Nephron (organoid): ENCODE results near the gene ABHD8.

Experiments used
- H3K27ac Mint-ChIP-seq, 3 experiments: 2 replicates each; pipeline ENCODE4 v1.8.0; 2020; ENCODE audit warnings: mixed read lengths in 3 of 3, mild to moderate bottlenecking in 2 of 3, moderate library complexity in 1 of 3
- H3K27me3 Mint-ChIP-seq: 2 replicates; pipeline ENCODE4 v1.8.0; 2021; ENCODE audit warnings: low read depth, mild to moderate bottlenecking, moderate library complexity, mixed read lengths
- H3K36me3 Mint-ChIP-seq: 2 replicates; pipeline ENCODE4 v1.8.0; 2020; ENCODE audit warnings: low read depth, mixed read lengths
- H3K4me1 Mint-ChIP-seq: 2 replicates; pipeline ENCODE4 v1.8.0; 2020; ENCODE audit warnings: mixed read lengths
- H3K4me3 Mint-ChIP-seq, 3 experiments: 2 replicates each; pipeline ENCODE4 v1.8.0; 2020; ENCODE audit warnings: mild to moderate bottlenecking in 3 of 3, mixed read lengths in 3 of 3, moderate library complexity in 2 of 3
- H3K9me3 Mint-ChIP-seq: 2 replicates; pipeline ENCODE4 v1.8.0; 2020; ENCODE audit warnings: mixed read lengths
- CTCF ChIP-seq, 3 experiments: fragments of 200-600 bp; sonication (generic); IDR thresholded peaks; one replicate each; pipeline ENCODE4 v1.5.0; 2021; ENCODE audit warnings: antibody characterized with exemption in 3 of 3; ENCODE audit not compliant: unreplicated experiment in 3 of 3

The ABHD8 gene

GRCh38 chr19:17334414-17335409 is 31.5 kb upstream of the ABHD8 start, which contains the start of gene ANO8:
Gene ANO8, minus strand, starts transcription at chr19:17334855. Its CDS starts 185 bp downstream, at chr19:17334670.
- Mint-ChIP-seq H3K4me1 (peaks cover 17% of the 10 kb centered on the region), H3K36me3 (peaks cover 19% of the 10 kb centered on the region), H3K4me3 (peak within 1 kb of the TSS; percentile 87 to 95 (median 93)), H3K27me3 (peaks cover 12% of the 10 kb centered on the region), H3K9me3 (no peaks in the 10 kb centered on the region), H3K27ac (peak within 1 kb of the TSS; percentile 41 to 93 (median 88))
- TF ChIP-seq CTCF (IDR thresholded peaks at IDR 0.05; ENCODE audit: unreplicated experiment in 3 of 3) = no peak

GRCh38 chr19:17333611-17334413 is 30.6 kb upstream of the ABHD8 start:
- Mint-ChIP-seq H3K4me3 (peak overlapping the region; percentile 81 to 89 (median 89)), H3K27me3 (peaks cover 18% of the 10 kb centered on the region), H3K36me3 (peaks cover 19% of the 10 kb centered on the region), H3K4me1 (peaks cover 17% of the 10 kb centered on the region), H3K9me3 (no peaks in the 10 kb centered on the region), H3K27ac (peak overlapping the region in 2 of 3 experiments; percentile 41 to 56)
- no peak for TF ChIP-seq CTCF (IDR thresholded peaks at IDR 0.05; ENCODE audit: unreplicated experiment in 3 of 3)

DNA sequence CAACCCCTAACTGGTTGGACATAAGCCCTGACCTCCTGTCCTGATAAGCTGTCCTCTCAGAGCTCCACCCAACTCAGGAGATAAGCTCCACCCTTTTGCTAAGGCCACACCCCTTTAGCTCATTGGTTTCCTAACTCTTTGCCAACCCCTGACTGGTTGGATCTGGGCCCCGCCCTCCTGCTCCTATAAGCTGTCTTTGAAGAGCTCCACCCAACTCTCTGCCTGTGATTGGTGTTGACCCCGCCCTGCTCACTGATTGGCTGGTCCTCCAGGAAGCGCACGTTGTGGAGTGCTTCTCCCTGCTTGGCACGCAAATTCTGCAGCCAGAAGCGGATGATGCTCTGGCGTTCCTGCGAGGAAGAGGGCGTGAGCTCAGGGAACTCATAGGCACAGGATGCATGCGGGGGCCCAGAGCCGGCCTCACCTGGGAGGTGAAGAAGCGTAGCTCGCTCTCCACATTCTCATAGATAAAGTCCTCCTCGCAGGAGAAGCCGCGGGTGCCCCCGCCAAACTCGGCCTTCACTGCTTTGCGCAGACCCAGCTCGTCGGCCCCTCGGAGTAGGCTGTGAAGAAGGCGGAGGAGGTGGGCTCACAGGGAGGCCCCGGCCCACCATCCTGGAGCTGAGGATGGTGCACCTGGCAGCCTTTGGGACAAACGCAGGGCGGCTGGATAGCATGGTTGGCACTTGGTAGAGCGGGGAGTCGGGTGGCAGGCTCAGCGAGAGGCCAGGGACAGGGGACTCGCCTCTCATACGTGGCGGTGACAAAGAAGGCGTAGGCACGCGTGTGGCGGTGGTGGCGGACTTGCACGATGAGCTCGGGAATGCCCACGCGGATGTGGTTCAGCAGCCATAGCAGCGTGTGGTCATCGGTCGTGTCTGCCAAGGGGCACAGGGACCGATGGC is 29.7 kb upstream of the ABHD8 start:
- Mint-ChIP-seq H3K36me3 (peaks cover 19% of the 10 kb centered on the region), H3K4me1 (peaks cover 17% of the 10 kb centered on the region), H3K9me3 (no peaks in the 10 kb centered on the region), H3K27me3 (peaks cover 19% of the 10 kb centered on the region), H3K27ac (no peak overlapping the region), H3K4me3 (peak overlapping the region; percentile 76 to 79 (median 78))
- TF ChIP-seq CTCF (IDR thresholded peaks at IDR 0.05; ENCODE audit: unreplicated experiment in 3 of 3) = no peak

DNA sequence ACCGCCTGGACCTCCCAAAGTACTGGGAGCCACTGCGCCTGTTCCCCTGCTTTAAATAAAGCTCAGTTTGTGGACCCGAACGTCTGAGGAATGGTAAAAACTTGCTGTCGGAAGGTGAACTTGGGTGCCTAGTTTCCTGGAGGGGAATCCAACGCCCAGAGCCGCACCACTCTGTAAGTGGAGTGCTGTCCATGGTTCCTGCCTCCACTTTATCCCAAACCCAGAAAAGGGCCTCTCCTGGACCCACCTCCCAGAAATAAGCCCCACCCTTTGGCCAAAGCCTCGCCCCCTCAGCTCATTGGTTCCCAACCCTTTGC is 29.1 kb upstream of the ABHD8 start:
- Mint-ChIP-seq H3K9me3 (no peaks in the 10 kb centered on the region), H3K4me3 (peak overlapping the region; percentile 76 to 79 (median 78)), H3K36me3 (peaks cover 19% of the 10 kb centered on the region), H3K27ac (no peak overlapping the region), H3K27me3 (peaks cover 23% of the 10 kb centered on the region), H3K4me1 (peaks cover 20% of the 10 kb centered on the region)
- TF ChIP-seq CTCF (IDR thresholded peaks at IDR 0.05; ENCODE audit: unreplicated experiment in 3 of 3) = no peak

GRCh38 chr19:17331045-17331558 is 27.9 kb upstream of the ABHD8 start:
- no peaks in the 10 kb centered on the region for H3K9me3 Mint-ChIP-seq
- H3K27ac Mint-ChIP-seq = no peak overlapping the region
- no peak for TF ChIP-seq CTCF (IDR thresholded peaks at IDR 0.05; ENCODE audit: unreplicated experiment in 3 of 3)
- H3K27me3 Mint-ChIP-seq = peaks cover 27% of the 10 kb centered on the region
- H3K4me1 Mint-ChIP-seq = peaks cover 16% of the 10 kb centered on the region
- H3K36me3 Mint-ChIP-seq = peaks cover 19% of the 10 kb centered on the region
- peak overlapping the region; percentile 42 to 69 (median 64) for H3K4me3 Mint-ChIP-seq
